ENCODE results near the gene MAPRE3. TPM values are rescaled to one million over a fixed set of nuclear protein-coding genes. Genes with fewer than 3 reads are reported as not detected.

The MAPRE3 gene
- total RNA-seq, 1 experiment from 2014 or later, result 11.6 TPM

GRCh38 chr2:27014771-27015433 is 44.5 kb downstream of the MAPRE3 start:
- in situ Hi-C loops (cut with HindIII; ENCODE audit: low pct_unique_long_range_greater_than_20kb, low sequenced_read_pairs) (no loop called here), intact Hi-C loops (cut with micrococcal nuclease; ENCODE audit: unreplicated experiment) (loop anchor here (5.0 kb wide), 1 partner anchor 168 kb away; the partner anchor contains the start of gene DPYSL5)
- ATAC-seq, result no peak

More at GRCh38 chr2:27014771-27015433, 44.5 kb downstream of the MAPRE3 start:
- Histone ChIP-seq H3K27me3 (ENCODE audit: control insufficient read depth, insufficient read depth, low read length) (no peaks in the 10 kb centered on the region), H3K9me3 (ENCODE audit: control insufficient read depth, insufficient read depth, low read depth, low read length) (no peaks in the 10 kb centered on the region), H3K36me3 (ENCODE audit: control insufficient read depth, insufficient read depth, low read length) (no peaks in the 10 kb centered on the region), H3K4me1 (ENCODE audit: control insufficient read depth, insufficient read depth, low read length) (peaks cover 19% of the 10 kb centered on the region), H3K4me3 (ENCODE audit: low read depth in 2 of 2, low read length in 2 of 2) (no peak overlapping the region), H3K27ac (ENCODE audit: low read length) (no peak overlapping the region)
- CTCF ChIA-PET, result interaction anchor here (1.1 kb wide), 1 partner anchor 53 kb away, joined by 4 read pairs; no protein-coding TSS in a partner anchor
- no TSS peak for BruUV-seq (replicated peaks)
- POLR2A ChIA-PET, result no interaction called here
- TF ChIP-seq POLR2AphosphoS5 (IDR thresholded peaks at IDR 0.05; ENCODE audit: low read depth, low read length), result no peak
- no peak for TF ChIP-seq REST (IDR thresholded peaks at IDR 0.05; ENCODE audit: insufficient read depth in 1 of 2, low read depth in 2 of 2, low read length in 1 of 2)
- TF ChIP-seq TCF7L2 (IDR thresholded peaks at IDR 0.05; ENCODE audit: low read depth, low read length), result no peak
- TF ChIP-seq CTCF (IDR thresholded peaks at IDR 0.05), result no peak
- TF ChIP-seq SIN3A (IDR thresholded peaks at IDR 0.05; ENCODE audit: borderline replicate concordance, insufficient read depth, low read depth, low read length), result no peak
- DNase-seq (ENCODE audit: low read depth, low spot score), result no peak
